Measurements from ENCODE around the gene TNFRSF1B.
A peak's percentile ranks its signal among the peaks of the same experiment; 100 is the strongest.

Gene TNFRSF1B

DNA sequence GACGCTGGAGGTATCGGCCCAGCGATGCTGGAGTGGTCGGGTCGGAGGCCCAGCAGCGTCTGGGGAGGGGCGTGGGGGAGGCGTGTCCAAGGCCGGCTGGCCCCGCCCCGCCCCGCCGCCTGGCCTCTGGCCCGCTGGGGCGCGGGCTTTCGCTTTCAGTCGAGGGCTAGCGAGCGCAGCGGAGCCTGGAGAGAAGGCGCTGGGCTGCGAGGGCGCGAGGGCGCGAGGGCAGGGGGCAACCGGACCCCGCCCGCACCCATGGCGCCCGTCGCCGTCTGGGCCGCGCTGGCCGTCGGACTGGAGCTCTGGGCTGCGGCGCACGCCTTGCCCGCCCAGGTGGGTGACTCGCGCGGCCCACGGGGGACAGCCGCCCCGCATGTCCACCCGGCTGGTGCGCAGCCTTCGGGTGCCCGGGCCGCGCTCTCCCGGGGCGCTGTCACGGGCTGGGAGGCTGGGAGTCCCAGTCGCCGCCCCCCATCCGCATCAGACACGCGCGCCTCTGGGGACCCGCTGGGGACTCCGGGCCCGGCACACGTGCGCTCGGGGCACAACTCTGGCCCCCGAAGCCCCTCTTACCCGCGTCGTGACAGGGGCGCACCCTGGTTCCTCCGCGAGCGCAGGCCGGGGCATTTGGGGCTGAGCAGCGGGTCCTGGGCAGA lies at the start of gene TNFRSF1B:
Gene TNFRSF1B (plus strand): TSS at position 158 of the 659 bp plus-strand sequence. CDS start 101 bp downstream, at position 259.
- DNase-seq (ENCODE audit: low read depth), result peak; percentile 63

DNA sequence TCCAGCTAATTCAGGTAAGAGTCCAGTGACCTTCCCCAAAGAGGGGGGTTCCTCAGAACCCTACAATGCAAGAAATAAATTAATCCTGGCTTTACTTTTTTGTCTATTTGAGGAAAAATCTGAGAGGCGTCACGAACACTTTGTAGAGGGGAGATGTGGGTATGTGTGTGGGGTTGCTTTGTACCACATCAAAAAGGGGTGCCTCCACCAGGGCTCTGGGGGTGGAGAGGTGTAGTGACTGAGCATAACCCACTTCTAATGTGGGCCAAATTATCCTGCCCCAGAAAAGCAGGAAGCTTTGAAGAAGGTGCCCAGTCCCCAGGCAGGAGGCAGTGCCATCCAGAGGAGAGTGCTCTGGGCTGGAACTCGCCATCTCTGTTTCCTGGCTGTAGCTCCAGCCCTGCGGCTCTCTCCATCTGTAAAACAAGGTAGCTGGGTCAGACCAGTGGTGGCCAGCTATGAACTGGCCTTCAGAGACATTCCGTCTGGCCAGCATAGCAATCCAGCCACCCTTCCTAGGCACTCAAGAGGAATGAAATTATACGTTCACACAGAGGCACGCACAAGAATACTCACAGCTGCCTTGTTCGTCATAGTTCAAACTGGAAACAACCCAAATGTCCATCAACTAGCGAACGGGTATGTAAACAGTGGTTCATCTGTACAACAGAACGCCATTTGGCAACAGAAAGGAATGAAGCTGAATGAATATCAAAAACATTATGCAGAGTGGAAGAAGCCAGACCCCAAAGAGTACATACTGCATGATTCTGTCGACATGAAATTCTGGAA lies 45.4 kb upstream of the TNFRSF1B start:
- no peak for DNase-seq (ENCODE audit: low read depth)

GRCh38 chr1:12123172-12123571 lies 43.6 kb upstream of the TNFRSF1B start:
- no peak for DNase-seq (ENCODE audit: low read depth)

DNA sequence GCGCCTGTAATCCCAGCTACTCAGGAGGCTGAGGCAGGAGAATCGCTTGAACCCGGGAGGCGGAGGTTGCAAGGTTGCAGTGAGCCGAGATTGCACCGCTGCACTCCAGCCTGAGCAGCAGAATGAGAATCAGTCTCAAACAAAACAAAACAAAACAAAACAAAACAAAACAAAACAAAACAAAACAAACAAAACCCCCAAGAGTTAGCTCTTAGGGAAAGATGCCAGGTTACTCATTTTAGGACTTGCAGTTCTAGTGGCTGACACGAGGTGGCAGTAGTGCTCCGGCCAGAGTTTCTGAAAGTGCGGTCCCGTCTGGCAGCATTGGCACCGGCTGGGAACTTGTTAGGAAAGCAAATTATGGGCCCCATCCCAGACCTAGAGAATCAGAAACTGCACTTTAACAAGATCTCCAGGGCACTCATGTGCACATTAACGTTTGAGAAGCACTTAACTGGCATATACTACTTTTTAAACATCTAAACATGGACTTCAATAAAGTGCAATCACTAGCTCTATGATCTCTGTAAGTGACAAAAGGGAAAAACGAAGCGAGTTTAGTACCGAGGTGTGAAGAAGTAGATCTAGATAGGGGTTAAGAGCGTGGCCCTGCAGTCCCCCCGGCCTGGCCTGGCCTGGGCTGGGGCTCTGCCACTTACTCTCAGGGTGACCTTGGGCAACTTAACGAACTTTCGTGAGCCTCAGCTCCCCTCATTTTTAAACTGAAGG lies 41.9 kb upstream of the TNFRSF1B start:
- peak; percentile 67 for DNase-seq (ENCODE audit: low read depth)

DNA sequence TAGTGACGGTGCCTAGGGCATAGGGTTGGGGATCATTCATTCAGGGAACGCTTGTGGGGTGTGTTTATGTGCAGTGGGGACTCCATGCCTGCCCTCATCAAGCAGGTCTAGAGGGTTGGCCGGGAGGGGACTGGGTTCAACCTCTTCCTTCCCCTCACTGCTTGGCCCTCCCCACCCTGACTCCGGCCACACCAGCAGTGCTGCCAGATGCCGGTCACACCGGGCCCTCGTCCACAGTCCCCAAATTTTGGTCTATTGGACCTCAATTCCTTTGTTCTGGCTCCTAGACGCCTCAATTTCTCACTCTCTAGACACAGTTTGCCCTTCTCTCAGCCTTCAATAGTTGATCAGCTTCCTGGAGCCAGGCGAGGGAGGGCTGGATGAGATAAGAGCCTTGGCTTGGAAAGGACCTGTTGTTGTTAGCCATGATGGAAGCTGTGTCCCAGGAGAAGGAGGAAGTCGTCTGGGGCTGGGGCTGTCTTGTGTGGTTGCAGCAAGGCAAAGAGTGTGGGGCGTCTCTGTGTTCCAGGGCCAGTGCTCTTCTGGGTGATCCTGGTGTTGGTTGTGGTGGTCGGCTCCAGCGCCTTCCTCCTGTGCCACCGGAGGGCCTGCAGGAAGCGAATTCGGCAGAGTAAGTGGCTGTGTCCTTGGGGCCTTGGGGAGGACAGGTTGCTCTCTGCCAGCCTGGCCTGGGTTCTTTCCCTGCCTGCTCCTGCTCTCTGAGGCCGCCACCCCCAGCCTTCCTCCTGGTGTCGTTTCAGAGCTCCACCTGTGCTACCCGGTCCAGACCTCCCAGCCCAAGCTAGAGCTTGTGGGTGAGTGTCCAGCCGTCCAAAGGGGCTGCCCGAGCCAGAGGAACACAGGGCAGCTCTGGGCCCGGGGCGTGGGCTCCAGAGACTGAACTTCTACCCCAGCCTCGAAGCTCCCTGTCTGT lies 41.1 kb upstream of the TNFRSF1B start:
- DNase-seq (ENCODE audit: low read depth), result no peak

GRCh38 chr1:12126781-12127180 lies 40.0 kb upstream of the TNFRSF1B start:
- DNase-seq (ENCODE audit: low read depth), result no peak

- no peak for DNase-seq (ENCODE audit: low read depth)
Measured at GRCh38 chr1:12127206-12127810, 39.5 kb upstream of the TNFRSF1B start.

GRCh38 chr1:12128120-12128519 lies 38.7 kb upstream of the TNFRSF1B start:
- DNase-seq (ENCODE audit: low read depth), result no peak

- no peak for DNase-seq (ENCODE audit: low read depth)
Measured at GRCh38 chr1:12129624-12130023, 37.2 kb upstream of the TNFRSF1B start.

- no peak for DNase-seq (ENCODE audit: low read depth)
Measured at GRCh38 chr1:12130466-12131130, 36.2 kb upstream of the TNFRSF1B start.

- no peak for DNase-seq (ENCODE audit: low read depth)
Measured at GRCh38 chr1:12132078-12132477, 34.7 kb upstream of the TNFRSF1B start.

GRCh38 chr1:12134716-12135115 lies 32.1 kb upstream of the TNFRSF1B start:
- DNase-seq (ENCODE audit: low read depth), result no peak

DNA sequence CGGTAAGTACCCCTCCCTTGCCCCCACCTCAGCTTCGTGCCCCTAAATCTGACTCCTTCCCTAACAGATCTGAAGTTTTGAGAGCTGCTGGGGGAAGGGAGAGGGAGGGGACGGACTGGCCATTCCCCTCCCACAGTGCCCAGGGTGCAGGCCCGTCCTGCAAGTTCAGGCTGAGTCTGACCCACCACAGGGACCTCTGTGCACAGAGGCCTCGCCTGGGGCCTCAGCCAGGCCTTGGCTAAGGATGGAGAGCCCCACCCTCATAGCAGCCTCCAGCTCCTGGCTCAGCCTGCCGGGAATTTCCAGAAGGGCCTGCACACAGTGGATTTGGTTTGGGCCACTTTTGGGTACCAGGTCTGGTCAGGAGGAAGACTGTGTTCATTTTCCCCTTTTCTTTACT lies 31.2 kb upstream of the TNFRSF1B start:
- DNase-seq (ENCODE audit: low read depth), result no peak

- no peak for DNase-seq (ENCODE audit: low read depth)
Measured at GRCh38 chr1:12136916-12137610, 29.7 kb upstream of the TNFRSF1B start.

DNA sequence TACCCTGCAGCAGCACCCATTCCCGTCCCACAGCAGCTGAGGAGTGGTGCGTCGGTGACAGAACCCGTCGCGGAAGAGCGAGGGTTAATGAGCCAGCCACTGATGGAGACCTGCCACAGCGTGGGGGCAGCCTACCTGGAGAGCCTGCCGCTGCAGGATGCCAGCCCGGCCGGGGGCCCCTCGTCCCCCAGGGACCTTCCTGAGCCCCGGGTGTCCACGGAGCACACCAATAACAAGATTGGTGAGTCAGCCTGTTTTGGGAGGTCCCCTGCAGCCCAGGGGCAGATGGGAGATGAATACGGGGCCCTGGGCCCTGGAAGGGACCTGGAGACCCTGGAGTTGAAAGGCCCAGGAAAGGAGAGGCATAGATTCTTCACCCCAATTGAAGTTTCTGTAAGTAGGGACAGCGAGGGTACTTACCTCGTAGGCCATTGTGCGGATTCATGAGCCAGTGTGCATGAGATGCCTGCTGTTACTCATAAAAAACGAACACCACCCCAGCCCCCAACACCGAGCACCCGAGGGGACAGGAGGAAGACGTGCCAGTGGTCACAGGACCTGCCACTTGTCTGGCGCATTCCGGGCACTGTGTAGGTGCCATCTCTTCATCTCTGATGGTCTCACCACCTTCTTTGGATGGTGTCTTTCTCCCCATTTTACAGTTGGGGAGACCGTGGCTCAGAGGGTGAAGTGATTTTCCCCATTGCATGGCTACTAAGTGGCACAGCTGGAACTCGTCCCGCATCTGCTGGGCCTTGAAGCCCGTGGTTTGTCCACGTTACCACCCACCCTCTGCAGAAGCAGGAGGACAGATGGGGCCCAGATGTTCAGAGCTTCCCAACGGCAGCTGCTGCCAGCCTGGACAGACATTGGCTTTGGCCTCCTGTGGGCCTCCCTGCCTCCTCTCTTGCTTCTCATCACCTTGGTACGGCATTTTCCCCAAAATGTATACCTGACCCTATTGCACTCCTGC lies 28.3 kb upstream of the TNFRSF1B start:
- DNase-seq (ENCODE audit: low read depth), result no peak

DNA sequence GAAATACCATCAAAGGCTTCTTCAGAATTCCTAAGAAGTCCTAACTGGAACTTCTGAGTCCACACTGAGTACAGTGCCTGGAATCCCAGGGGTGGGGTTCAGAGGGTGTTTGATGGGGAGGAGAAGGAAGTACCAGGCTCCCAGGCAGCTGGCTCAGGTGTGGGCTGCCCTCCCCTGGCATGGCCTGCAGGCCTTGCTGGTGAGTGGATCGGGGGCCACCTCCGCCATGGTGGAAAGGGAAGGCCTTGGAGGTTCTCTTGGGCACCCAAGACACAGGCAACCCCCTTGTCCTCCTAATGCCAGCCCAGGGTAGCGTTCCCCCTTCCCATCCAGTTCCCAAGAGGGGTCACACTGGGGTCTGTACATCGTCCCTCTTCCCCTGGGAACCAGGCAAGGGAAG lies 26.8 kb upstream of the TNFRSF1B start:
- no peak for DNase-seq (ENCODE audit: low read depth)

DNA sequence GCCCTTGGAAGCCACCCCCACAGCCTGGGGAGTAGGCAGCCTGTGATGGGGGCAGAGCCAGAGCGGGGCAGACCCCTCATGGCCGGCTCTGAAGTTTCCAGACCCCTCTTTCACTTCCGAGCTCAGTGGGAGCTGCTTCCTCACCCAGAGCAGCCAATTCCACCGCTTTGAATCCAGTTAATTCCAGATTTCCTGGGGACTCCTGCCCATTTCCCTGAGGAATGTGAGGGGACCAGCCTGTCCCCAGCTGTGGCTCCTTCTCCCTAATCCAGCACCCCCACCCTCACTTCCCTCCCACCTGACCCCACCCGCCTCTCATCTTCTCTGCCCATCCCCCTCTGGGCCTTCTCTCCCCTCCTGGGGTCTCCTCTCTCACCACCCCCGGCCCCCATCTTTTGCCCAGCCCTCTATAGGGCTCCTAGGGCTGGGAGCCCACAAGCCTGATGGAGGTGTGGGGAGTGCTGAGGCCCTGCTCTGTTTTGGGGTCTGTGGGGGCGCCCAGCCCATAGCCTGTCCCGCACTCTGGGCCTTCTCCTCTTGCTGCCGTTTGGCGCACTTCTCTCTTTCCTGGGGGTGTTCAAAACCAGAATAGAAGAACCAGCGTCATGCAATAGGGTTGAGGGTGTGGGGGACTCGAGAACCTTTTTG lies 26.2 kb upstream of the TNFRSF1B start:
- no peak for DNase-seq (ENCODE audit: low read depth)

GRCh38 chr1:12141163-12141850 lies 25.5 kb upstream of the TNFRSF1B start:
- DNase-seq (ENCODE audit: low read depth), result no peak
